ENCODE results near the gene CYGB.

DNA sequence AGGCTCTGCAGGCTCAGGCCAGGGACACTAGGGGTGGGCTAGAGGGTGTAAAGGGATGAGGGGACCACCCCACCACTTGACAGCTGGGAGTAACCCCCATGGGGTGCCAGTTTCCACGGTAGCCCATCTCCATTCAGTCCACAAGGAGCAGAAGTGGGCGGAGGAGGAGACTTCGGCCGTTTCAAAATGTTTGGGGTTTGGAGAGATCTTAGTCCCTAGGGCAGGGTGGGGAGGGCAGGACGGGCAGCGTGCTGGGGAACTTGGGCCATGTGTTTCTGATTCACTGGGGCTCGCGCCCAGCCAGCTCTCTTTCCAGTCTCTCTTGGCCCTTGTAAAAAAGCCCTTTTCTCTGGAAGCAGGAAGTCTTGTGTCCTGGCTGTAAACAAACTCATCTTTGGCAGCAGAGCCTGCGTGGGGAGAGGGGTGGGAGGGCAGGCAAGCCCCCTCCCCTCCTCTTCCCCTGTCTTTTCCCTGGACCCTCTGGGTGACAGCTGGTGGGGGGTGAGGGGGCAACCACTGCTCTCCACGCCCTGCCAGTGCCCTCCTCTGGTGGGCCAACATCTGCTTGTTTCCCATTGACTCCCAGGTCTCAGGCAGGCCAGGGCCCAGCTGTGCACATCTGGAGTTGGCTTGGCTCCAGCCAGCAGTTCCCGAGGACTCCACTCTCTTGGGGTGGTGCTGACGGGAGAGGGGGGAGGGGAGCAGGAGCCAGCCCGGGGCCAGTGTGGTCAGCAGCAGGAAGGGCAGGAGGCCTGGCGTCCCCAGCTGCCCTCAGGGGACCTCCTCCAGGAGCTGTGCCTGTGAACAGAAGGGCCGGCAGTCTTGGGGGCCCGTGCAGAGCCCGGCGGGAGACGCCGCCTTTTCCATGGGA lies 8.1 kb downstream of the CYGB start:
- TF ChIP-seq, protein P1, sequence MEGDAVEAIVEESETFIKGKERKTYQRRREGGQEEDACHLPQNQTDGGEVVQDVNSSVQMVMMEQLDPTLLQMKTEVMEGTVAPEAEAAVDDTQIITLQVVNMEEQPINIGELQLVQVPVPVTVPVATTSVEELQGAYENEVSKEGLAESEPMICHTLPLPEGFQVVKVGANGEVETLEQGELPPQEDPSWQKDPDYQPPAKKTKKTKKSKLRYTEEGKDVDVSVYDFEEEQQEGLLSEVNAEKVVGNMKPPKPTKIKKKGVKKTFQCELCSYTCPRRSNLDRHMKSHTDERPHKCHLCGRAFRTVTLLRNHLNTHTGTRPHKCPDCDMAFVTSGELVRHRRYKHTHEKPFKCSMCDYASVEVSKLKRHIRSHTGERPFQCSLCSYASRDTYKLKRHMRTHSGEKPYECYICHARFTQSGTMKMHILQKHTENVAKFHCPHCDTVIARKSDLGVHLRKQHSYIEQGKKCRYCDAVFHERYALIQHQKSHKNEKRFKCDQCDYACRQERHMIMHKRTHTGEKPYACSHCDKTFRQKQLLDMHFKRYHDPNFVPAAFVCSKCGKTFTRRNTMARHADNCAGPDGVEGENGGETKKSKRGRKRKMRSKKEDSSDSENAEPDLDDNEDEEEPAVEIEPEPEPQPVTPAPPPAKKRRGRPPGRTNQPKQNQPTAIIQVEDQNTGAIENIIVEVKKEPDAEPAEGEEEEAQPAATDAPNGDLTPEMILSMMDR (IDR thresholded peaks at IDR 0.05; ENCODE audit: low read depth, low read length, missing input control), result no peak
- TF ChIP-seq RAD21 (IDR thresholded peaks at IDR 0.05) (no peak), HNF4G (IDR thresholded peaks at IDR 0.05) (no peak), GABPA (IDR thresholded peaks at IDR 0.05 in 1 of 2, conservative IDR thresholded peaks at IDR 0.05 in 1 of 2) (no peak), RXRA (IDR thresholded peaks at IDR 0.05) (no peak)
